Stimulated activated naive CD8-positive, alpha-beta T cell treated with anti-CD3 and anti-CD28 coated beads, Interleukin-15, Interleukin-2, amounts not matched to agents 100 U/mL and 50 U/mL, for 24 hours (primary cell): Measurements from ENCODE around the gene LRRC18.
A peak's percentile ranks its signal among the peaks of the same experiment; 100 is the strongest.

ENCODE experiments used
- ATAC-seq: fragments of 150-1000 bp; cut with Tn5 transposase; one replicate; pipeline ENCODE4 v1.10.0; 2021
- DNase-seq: peaks from one replicate; pipeline ENCODE4 v3.0.0; 2021

Gene LRRC18

DNA sequence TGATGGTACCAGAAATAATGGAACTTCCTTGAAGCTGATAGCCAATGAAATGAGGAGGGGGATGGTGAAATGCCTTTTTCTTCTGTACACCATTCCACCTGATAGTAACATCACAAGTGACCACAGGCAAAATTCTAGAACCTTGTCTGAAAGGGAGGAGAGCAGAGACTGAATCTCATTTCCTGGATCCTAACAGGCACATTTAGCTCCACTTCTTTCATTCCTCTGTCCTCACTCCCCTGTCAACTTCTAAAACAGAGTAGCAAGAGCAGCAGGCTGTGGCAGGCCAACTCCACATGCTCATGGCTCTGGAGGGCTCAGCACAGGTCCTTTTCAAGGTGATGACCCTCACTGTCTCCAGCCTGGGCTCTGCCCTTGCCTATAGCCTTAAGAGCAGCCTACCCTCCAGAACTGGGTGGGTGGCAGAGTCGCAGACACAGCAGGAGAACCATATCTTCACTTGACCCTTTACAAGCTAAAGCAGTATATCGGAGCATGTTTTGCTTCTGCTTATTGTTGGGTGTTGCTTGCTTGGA is at the start of gene LRRC18:
TSS of gene LRRC18 (minus strand) at position 51 of the 536 bp plus-strand sequence. CDS start 25,685 bp downstream, outside the sequence.
- no peak for ATAC-seq
- DNase-seq: no peak

DNA sequence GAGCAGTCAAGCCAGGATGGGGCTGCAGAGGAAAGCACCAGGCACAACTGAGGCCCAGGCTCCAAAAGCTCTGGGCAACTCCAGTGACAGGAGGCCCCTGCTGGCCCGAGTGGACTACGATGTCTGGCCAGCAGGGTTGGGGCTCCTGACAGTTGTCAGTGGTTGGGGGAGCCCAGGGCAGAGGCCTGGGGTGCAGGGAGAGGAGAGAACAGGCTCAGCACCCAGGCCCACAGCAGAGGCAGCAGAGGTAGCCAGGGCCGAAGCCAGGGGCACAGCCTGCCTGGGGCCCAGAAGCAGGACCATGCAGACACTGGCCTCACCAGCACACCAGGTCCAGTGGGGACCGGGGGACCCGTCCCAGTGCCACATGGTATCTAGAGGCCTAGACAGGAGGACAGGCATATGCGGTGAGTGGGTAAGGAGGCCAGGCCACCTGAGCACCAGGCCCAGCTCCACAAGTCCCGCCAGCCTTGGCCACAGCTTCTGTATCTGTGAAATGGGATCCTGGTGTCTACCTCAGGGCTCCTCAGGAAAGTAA is 46.0 kb upstream of the LRRC18 start:
- DNase-seq: no peak
- no peak for ATAC-seq

DNA sequence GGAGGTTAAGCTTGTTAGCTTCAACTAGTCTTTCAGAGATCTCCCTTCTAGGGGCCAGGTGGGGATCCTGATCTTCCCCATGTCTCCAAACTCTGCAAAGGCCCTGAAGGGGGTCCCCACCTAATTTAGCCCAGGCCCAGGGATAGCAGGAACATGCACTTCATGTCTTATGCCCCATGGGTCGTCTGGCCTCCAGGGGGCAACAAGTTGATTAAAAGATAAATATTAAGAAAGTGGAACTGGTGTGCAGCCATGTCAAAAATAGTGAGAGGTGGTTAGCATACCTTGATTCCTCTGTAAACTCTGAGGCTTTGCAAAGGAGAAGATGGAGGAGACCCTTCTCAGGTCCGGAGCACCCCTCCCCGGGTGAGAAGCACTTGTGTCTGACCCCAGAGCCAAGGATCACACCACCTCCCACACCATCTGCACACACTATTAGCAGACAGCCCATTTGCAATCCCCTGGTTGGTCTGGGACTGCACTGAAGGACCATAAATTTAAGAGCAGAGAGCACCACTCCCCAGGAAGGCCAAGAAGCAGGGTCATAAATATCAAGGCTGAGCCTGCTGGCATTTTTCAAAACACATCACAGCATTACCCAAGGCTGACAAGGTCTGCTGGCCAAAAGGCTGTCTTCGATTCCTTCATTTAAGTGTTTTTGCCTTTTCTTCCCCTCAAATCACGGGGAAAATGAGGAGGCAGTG is 44.2 kb upstream of the LRRC18 start:
- no peak for ATAC-seq
- no peak for DNase-seq

DNA sequence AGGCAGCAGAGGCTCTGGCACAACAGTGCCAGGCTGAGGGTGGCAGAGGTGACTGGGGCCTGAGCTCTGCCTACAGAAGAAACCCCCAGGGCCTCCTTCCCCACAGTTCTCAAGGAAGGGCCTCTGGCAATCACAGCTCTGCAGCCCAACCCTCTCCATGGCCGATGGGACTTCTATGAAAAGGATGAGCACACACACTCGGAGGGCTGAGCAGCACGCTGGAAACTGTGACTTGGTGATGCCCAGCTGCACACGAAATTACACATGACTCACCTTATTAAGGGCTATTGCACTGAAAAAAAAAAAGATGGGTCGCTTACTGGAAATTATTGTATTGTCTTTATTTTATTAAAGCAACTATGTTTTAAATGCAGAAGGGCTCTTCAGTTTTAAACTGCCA is 42.9 kb upstream of the LRRC18 start:
- no peak for ATAC-seq

DNA sequence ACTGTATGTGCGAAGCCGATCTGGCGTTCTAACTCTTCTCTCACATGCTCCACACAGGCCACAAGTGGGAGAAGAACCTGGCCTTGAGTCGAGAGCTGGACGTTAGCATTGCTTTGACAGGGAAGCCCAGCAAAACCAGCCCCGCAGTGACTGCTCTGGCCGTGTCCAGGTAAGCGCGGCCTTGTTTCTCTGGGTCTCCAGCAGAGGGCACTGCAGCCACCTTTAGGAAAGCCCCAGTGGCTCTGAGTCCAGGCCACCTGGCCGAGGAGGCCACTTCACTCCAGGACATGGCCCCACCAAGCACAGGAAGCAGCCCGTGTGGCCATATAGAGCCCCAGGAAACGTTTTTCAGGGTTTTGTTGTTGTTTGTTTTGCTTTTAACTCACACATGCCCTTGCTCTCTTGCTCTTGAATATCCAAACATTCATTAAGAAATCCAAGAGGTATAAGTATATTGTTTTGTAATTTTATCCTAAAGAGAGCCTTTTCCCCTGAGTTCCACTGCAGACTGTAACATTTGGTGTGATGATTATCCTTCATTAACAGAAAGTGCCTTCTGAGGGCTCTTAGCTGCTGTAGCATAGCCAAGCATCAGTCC is 41.8 kb upstream of the LRRC18 start:
- ATAC-seq (peak; percentile 57), DNase-seq (peak; percentile 56)

More for the DNA sequence above, 42.9 kb upstream of the LRRC18 start:
- no peak for DNase-seq

DNA sequence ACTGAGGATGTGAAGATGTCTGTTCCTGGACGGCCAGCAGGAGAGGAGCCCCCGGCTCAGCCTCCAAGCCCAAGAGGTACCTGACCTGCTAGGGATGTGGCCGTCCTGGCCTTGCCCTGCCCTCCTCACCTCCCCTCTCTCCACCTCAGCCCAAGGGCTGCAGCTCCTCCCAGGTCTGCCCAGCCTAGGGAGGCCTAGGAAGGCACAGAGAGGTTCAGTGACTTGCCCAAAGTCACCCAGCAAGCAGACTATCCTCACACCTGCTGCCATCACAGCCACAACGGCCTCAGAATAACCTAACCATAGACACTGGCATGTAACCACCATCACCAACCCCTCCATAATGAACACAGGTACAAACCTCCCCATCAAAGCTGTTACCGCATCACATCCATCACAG is 38.7 kb upstream of the LRRC18 start:
- ATAC-seq: no peak

DNA sequence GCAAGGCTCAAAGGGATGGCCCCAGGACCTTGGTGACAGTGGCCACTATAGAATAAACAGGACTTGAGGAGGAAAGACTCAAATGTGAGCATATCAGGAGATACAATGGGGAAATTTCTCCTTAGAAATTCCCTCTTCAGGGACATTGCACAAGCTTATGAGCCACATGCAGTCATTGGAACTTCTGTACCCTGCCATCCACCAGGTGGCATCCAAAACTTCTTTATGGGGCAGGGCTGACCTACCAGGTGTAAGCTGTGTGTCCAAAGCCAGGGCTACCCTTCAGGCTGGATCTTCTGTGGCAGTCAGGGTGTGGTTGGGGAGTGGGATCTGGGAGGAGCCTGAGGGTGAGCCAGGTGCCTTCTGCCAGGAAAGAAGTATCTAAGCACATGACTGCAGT is 36.6 kb upstream of the LRRC18 start:
- DNase-seq: peak; percentile 7

More for the DNA sequence above, 38.7 kb upstream of the LRRC18 start:
- no peak for DNase-seq

DNA sequence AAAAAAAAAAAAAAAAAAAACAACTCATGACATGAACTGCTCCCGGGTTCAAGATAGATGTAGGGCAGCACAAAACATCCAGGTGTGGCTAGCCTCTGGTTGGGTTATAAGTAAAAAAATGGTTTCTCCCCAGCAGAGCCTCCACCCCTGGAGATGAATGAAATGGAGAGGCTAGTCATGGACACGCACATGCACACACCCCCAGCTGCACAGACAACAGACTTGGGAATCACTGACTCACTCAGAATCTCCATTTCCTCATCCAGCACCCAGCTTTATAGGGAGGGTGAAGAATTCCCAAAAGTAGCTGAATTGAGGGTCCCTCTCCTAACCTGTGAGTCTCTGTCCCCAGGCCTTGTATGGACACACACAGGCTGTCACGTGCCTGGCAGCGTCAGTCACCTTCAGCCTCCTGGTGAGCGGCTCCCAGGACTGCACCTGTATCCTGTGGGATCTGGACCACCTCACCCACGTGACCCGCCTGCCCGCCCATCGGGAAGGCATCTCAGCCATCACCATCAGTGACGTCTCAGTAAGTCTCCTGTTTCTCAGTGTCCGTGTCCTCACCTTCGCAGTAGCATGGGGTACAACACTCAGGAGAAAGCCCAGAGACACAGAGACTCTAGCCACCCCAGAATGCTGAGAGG is 35.0 kb upstream of the LRRC18 start:
- no peak for DNase-seq

More for the DNA sequence above, 36.6 kb upstream of the LRRC18 start:
- ATAC-seq: peak; percentile 24

DNA sequence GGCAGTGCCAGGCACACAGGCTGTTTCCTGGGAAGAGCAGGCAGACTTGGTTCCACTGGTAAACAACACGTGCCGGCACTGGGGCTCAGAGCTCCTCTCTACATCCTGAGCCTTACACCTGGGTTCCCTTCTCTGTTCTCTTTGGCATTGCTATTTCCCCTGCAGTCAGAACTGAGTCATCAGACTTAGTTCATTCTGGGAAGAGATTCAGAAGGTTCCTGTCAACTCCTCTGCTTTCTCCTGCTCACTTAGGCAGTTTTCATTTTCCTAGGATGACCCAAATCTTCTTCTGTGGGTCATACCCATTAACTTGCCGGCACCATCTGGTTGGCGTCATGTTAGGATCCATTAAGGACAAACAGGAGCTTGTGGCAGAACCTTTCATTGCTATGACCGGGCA is 33.4 kb upstream of the LRRC18 start:
- ATAC-seq (no peak), DNase-seq (no peak)

More for the DNA sequence above, 35.0 kb upstream of the LRRC18 start:
- no peak for ATAC-seq

DNA sequence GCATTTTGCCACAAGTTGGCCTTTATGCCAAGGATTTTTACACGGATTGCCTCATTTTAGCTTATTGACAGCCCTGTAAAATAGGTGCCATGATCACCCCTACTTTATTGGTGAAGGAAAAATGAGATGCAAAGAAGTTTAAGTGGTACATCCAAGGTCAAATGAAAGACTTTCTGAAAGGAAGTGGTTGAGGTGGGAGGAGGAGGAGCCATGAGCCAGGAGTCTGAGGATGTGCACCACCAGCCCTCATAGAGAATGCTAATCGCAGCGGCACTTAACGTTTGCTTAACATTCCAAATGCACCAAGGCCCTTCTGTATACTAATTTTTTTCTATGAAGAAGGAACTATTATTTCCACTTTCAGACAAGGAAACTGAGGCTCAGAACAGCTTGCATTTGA is 31.0 kb upstream of the LRRC18 start:
- no peak for ATAC-seq

DNA sequence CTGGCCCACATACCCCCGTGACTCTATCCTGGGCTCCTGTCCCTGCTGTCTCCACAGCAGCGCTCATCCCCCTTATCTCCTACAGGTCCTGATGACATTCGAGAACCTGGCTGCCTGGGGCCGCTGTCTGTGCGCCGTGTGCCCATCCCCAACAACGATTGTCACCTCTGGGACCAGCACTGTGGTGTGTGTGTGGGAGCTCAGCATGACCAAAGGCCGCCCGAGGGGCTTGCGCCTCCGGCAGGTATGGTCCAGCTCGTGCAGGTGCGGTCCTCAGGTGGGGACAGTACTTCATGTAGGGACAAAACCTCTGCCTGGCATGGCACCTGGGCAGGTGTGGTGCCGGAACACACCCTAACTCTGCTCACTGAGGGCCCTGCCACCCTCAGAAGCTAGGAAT is 30.4 kb upstream of the LRRC18 start:
- no peak for ATAC-seq
- no peak for DNase-seq

More for the DNA sequence above, 31.0 kb upstream of the LRRC18 start:
- DNase-seq: no peak

DNA sequence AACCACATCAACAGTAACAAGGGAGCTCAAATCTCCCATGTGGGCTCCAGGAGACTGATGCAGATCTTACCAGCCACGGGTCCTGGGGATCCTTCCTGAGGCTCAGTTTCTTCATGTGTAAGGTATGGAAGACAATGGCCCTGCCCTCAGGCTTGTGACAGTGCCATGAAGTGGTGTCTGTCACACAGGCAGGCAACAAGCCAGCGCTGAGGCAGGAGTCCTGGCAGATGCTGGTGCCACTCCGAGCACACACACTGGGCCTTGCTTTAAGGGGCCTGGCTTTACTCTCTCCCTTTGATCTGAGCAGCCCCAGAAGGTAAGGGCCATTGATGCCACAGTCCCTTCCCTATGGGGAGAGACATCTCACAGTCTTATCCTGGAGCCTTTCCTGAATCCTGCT is 28.4 kb upstream of the LRRC18 start:
- ATAC-seq (no peak), DNase-seq (no peak)

DNA sequence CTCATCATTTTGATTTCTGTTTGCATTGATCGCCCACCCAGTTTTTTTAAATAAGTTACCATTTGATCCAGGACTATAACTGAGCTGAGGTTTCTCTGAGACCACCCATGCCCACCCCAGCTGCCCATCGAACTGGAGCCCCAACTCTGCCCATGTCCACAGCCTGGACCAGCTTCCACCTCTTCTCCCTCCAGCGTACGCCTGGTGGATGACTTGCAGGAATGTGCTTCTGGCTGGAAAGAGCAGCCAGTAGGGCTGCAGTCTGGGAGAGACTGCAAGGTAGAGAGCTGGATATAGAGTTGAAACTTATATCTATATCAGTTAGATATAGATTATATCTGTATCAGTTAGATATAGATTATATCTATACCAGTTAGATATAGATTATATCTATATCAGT is 25.8 kb upstream of the LRRC18 start:
- ATAC-seq (no peak), DNase-seq (no peak)

DNA sequence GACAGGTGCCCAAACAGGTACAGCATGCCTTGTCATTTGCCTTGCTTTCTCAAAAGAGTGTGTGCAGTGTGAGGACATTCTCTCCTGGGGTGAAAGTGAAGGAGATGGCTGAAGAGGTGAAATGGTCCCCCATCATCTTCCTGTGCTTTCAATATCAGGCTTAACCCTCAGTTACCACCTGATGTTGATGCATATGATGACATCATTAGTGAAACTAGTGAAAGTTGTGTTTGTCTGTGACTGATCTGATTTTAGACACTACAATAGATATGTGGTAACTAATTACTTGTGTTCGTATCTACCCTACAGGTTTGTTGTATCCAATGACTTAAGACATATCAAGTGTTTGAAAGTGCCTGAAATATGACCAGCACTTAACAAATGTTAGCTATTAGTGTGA is 24.4 kb upstream of the LRRC18 start:
- DNase-seq (no peak), ATAC-seq (no peak)

DNA sequence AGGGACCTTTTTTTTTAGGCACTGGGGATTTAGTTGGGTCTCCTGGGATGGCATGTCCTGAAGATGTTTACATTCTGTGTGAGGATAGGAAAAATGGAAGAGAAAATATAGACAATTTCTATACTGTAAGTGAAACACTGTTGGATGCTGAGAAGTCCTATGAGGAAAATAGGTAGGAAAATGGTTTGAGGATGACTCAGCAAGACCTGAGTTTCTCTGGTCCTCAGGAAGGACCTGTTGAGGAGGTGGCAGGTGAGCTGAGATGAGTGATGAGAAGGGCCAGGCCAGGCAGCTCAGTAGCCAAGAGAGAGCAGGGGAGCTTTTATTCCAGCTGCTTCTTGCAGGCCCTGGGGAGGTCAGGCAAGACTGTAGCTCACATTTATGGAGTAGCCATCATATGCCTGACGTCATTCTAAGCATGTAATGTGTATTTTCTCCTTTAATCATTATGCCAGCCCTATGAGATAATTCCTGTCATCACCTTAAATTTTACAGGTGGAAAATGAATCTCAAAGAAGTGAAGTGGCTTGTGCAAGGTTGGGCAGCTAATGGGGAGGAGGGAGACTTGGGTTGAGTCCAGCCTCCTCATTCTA is 19.1 kb upstream of the LRRC18 start:
- ATAC-seq (no peak), DNase-seq (no peak)

DNA sequence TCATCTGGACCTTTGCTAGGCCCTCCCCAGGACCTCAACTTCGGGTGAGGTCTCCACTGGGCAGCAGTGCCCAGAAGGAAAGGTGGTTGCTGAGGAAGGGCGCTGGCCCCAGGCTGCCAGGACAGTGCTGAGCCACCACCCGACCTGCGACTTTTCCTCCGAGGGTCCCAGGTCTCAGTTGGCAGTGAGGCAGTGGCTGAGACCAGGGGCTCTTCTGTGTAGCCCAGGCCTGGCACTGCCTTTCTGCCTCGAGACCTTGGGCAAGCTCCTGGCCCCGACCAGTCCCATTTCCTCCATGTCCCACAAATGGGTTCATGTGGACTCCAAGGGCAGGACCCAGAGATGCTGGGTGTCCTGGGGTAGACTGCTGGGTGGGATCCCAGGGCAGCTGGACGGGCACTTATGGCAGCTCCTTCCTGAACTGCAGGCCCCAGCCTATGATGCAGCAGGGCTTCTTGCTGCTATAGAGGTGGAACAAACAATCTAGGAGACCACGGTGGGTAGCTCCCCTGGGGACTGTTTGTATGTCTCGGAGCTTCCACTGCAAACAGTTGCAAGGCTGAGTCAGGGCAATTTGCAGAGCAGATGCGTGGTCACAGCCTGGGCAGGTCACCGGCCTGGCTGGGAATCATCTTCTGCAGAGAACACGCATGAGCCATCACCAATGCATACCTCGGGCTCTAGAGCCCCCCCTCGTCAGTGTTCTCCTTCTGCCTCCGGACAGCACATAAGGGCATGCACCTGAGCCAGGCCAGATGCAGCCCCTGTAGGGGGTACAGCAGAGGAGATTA is 17.9 kb upstream of the LRRC18 start:
- DNase-seq: no peak
- no peak for ATAC-seq

DNA sequence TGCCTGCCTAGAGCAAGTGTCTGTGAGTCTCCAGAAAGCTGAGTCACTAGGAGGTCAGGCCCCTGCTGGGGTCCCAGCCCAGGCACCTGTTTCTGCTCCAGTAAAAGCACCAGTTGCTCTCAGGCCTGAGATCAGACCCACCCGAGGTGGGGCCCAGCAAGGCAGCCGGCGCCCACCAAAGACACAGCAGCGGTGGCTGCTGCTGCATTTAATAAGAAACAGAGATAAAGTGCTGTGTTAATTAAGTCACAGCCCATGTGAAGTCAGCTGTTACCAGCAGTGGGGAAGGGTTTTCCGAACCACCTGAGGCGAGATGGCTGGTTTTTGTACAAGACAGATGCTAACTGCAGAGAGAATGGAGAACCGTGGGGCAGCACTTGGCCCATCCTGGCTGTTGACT is 12.1 kb upstream of the LRRC18 start:
- ATAC-seq: no peak
- DNase-seq: no peak

DNA sequence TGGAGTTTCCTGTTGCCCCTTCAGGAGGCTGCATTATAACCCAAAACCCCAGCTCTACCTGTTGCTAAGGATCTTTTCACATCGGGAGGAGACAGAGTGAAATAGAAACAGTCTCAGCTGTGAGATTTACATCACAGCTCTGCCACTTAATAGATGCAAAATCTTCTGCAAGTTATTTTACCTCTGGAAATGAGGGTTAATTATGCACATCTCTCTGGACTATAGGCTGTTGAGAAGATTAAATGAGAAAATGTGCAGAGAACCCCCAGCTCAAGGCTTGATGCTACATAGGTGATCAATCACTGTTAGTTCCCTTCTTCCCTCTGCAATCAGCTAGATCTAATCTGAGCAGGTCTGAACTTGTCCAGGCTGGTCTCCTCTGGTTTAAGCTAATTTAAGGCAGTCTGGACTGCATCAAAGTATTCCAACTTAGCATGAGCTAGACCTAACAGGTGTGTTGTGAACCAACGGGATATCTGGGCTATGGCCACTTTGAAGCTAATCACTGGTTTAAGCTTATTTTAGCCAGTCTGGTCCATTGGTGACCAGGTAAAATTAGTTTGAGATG is 8.9 kb upstream of the LRRC18 start:
- DNase-seq (no peak), ATAC-seq (no peak)

DNA sequence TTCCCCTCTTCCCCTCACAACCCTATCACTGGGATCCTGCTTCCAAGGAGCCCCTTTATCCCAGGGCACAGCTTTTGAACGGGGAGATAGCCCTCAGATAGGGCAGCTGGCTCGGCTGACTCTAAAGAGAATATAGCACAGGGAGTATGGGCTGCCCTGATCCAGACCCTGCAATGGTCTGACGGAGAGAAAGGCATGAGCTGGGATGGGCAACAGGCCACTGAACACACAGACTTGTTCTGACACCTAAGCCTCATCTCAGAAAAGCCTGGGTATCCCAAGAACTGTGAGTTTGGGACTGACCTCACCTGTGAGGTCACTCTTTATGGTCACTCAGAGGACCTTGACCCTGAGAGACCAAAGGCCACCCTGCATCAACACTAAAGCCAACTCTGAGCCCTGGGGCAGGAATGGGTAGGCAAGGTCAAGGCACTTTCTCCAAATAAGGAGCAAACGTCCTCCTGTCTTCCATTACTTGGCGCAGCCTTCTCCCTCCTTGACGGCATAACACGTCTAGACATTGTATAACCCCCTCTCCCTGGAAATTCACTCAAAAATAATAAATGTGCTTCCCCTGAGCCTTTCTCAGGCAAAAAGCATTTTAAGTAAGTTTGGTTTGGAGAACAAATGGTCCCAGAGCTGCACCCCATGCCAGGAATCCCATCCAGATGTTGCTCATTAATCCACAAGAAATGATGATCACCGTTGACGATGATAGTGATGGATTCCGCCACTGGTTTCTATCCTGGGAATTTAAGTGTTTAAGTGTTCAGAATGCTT is 8.2 kb upstream of the LRRC18 start:
- ATAC-seq: no peak
- DNase-seq: no peak

DNA sequence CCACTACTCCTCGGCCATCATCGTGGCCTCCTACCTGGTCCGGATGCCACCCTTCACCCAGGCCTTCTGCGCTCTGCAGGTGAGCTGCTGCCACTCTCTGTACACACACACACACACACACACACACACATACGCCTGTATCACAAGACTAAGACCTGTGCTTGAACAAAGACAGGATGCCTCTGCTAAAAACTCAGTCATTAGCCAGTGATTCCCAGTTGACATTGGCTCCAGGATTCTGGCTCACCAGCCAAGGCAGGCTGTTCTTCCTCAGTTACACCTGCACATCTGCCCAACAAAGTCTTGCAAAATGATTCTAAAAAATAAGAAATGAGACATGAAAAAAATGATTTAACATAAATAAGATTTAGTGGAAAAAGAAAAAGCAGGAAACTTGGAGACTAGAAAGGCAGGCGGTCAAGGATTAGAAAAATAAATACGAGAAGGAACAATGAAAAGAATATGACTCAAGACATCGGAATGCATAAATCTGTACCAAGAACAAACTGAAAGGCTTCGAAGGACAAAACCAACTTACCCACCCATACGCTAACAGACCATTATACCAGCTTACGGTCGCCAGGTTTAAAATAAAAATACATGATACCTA is 7.4 kb upstream of the LRRC18 start:
- ATAC-seq: no peak
- DNase-seq: no peak
